ENCODE results near the gene KRT74.

Gene KRT74

DNA sequence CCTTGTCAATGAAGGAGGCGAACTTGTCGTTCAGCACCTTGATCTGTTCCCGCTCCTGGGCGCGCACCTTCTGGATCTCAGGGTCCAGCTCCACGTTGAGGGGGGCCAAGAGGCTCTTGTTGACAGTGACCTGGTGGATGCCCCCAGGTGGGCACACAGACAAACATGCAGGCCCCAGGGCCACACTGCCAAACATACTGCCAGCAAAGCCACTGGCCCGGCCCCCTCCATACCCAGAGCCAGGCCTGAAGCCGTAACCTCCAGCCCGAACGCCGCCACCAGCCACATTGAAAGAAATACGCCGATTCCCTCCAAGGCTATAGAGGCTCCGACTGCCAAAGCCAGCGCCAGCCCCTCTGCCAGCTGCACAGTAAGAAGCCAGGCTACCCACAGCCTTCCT lies 337 bp downstream of the KRT74 start:
- no peak for DNase-seq (ENCODE audit: low read depth)

DNA sequence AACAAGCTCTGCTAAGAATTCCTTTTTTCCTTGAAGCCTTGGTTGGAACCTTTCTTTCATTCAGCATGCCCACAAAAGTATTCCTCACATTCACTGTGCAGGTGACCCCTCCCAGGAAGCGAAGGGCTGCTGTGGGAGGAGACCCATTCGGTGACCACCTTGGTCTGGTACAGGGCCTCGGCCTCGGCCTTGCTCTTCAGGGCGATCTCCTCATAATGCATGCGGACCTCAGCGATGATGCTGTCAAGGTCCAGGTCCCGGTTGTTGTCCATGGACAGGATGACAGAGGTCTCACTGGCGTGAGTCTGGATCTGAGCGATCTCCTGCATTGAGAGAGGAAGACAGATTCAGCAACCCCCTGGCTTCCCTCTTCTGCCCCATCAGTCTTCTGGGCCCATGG lies 3.1 kb downstream of the KRT74 start:
- no peak for DNase-seq (ENCODE audit: low read depth)

DNA sequence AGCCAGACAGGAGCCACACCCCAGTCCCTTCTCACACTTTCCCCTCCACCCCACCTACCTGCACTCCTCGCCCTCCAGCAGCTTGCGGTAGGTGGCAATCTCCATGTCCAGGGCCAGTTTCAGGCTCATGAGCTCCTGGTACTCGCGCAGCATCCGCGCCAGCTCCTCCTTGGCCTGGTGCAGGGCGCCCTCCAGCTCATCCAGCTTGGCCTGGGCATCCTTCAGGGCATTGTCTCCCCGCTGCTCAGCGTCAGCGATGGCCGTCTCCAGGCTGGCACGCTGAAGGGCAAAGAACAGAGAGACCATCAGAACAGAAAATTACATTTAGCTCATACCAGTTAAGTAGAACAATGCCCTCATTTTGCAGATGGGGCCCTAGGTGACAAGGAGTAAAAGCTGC lies 5.5 kb downstream of the KRT74 start:
- no peak for DNase-seq (ENCODE audit: low read depth)

DNA sequence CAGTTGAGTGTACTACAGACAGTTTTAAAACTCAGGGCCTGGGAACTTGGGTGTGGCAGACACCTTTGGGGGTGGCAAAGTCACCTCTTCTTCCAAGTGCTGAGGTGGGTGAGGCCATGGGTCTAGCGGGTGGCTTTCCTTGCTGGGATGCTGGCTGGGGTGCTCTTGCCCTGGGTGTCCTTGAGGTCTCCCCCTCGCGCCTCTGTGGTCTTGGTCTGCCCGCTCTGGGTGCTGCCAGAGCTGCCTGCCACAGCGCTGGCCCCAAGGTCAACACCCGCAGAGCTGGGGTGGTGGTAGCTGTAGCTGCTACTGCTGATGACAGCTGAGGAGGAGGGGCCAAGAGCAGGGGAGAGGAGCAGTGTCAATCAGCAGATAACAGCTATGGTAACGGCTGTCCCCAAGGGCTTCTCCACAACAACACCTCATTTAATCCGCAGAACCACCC lies 6.8 kb downstream of the KRT74 start:
- no peak for DNase-seq (ENCODE audit: low read depth)

DNA sequence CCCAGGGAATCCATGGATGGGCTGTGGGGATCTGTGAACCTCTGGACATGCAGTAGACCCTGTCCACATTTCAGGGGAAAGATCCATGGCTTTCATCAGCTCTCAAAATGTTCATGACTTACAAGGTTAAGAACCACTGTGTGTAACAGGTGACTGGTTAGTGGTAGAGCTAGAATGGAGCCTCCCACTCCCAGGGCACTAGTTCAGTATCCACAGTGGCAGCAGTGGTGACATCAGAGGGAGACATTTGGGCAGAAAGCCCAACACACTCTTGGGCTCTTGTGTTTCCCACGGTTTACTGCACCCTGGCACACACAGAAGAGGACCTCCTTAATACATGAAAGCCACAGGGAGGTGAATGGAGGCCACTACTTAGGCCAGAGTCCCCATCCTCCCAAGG lies 9.1 kb downstream of the KRT74 start:
- no peak for DNase-seq (ENCODE audit: low read depth)

DNA sequence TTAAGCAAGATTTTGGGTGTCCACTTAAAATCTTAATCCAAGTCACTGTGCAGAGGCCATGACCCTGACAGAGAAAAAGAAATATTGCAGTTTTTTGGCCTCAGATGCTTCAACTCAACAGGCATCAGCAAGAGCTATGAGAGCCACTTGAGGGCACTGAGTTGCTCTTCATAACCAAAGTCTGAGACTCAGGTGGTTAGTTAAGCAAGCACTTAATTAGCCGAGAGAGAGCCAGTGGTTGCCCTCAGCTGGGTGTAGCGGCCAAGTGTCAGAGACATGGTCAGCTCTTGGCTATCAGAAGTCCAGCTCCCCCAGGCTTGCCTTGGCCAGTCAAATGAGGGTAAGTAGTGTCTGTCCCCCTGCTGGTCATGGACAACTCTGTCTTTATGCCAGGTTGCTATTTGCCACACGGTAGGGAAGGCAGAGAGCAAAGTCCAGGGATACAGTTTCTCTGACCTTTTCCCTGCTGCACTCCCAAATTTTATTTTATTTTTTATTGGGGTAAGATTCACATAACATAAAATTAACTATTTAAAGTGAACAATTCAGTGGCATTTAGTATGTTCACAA lies 11.7 kb downstream of the KRT74 start:
- no peak for DNase-seq (ENCODE audit: low read depth)

DNA sequence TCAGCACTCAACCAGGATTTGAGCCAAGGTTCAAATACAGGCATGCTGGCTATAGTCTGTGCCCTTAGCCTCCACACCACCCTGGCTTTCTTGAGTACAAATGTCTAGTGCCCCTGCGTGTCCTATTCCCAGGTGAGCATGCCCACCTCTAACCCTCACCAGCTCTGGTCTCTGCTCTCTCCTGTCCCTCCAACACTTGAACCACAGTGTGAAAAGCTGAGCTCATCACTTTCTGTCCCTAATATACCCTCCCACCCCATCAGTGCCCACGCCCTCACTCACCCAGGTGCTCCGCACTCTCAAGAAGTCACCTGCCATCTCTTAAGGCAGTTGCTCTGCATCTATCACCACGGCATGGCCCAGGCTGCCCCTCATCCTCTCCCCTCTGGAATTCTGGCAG lies 13.7 kb downstream of the KRT74 start:
- no peak for DNase-seq (ENCODE audit: low read depth)

DNA sequence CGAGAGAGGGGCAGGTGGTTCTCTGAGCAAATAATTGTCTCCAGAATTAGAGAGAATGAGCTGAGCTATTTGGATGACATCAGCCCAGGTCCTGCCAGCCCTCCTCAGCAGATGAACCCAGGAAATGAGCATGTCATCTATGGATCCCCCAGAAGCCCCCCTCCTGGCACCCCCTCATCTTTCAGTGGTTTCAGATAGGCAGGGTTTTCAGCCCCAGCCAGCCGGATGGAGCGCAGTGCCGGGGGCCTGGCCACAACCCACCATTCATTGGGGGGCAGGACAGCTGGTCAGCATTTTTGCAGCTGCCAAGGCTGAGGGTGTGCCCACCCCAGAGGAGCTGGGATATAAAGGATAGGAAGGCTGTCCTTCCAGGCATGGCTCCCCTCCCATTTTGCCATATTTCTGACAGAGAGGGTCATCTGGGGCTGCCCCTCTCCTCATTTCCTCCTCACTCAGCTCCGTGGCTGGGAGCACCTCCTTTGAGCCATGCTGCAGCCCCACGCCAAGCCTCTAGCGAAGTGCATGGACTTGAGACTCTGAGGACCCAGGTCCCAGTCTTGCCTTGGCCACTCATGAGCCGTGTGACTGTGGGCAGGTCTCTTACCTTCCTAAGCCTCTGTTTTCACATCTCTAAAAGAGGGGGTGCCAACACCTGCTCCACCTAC lies 14.7 kb downstream of the KRT74 start:
- DNase-seq (ENCODE audit: low read depth), result no peak

DNA sequence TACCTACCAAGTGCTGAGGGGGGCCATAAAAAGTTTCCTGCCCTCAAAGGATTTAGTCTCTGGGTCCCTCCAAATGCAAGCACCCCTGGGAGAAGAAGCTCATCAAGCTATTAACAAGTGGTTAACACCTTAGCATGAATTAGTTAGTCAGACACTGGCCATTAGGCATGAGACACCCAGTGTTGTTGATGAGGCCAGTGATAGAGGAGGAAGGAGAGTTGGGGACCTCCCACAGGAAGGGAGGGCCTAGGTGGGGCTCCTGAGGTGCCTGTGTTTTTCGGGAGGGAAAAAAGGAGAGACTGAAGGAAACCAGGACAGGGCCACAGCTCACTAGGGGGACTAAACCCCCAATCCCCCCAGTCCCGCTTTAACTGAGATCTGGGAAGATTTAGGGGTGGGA lies 16.2 kb downstream of the KRT74 start:
- DNase-seq (ENCODE audit: low read depth), result no peak

DNA sequence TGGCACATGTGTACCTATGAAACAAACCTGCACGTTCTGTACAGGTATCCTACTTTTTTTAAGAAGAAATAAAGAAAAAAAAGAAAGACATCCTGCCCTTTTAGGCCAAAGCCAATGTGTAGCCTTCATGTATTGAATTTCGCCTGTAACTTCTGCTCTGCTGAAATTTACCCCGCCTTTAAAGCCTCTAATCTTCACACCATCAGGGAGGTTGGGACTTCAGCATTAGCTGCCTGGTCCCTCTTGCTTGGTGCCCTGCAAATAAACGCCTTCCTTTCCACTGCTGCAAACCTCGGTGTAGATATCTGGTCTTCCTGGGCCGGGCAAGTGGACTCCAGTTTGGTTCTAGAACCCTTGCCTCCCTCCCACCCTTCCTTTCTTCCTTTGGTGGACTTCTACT lies 18.1 kb downstream of the KRT74 start:
- no peak for DNase-seq (ENCODE audit: low read depth)

DNA sequence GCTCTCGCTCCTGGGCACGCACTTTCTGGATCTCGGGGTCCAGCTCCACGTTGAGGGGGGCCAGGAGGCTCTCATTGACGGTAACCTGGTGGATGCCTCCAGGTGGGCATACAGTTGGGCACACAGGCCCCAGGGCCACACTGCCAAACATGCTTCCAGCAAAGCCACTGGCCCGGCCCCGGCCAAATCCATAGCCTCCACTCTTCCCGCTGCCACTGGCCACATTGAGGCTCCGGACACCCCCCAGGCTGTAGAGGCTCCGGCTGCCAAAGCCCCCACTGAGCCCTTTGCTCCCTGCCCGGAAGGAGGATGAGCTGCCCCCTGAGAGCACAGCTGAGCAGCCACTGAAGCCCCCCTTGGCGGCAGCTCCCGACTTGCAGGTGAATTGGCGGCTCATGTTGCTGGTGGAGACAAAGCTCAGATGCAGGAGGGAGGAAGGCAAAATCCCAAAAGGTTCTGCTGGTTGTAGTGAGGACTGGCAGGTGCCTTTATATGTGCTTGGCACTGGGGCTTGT lies 20.9 kb downstream of the KRT74 start, which contains the start of gene KRT71:
KRT71 (minus strand) TSS at position 465 of the 515 bp plus-strand sequence; CDS start at position 397, 68 bp downstream.
- no peak for DNase-seq (ENCODE audit: low read depth)

DNA sequence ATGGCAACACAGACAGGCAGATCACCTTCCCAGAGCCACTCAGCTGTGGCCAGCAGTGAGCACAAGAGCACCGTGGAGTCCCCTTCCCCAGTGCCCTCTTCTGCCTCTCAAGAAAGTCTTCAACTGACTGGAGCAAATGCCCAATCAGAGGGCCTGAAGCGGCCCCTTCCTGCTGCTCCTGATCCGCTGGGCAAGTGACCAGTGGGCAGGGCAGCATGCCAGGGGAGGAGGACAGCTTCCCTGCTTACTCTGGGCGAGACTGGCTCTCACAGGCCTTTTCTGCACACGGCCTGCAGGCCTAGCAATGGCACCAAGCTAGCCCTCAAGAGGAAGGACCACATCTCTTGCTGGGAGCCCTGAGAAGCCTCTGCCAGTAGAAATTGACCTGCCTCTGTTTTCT lies 21.6 kb downstream of the KRT74 start:
- no peak for DNase-seq (ENCODE audit: low read depth)

DNA sequence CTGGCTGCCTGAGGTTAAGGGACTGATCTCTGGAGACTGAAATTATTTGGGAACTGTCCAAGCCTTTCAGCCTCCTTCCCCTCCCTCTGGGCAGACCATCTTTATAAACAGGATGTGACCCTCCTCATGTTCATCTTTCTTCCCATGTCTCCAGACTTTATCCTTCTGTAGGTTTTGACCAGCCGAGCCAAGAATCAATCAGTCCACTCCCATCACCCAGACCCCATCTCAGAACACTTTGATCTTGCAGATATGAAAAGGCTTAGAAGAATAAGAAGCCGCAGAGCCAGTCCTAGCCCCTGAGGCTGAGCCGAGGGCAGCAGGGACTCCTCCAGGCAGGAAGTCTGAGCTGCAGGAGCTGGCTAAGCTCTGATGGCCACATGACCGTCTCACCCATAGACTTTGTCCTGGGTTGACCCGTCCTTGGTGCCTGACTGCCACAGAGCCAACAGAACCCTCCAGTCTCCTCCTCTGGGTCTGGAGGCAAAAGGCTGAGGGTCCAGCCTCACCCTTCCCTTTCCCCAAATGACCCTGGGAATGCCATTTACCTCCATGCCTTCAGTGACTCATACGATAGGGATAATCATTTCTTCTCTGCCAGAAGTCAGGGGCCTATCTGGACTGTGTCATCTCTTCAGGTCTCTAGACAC lies 22.3 kb downstream of the KRT74 start:
- no peak for DNase-seq (ENCODE audit: low read depth)

DNA sequence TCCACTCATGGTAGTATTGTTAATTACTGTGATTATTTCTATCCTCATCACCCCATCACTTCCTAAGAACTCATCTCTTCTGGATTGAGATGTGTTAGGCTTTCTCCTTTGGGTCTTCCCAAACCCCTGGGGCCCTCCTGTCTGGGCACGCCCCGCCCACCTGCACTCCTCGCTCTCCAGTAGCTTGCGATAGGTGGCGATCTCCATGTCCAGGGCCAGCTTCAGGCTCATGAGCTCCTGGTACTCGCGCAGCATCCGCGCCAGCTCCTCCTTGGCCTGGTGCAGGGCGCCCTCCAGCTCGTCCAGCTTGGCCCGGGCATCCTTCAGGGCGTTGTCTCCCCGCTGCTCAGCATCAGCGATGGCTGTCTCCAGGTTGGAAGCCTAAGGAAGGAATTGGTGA lies 27.5 kb downstream of the KRT74 start:
- DNase-seq (ENCODE audit: low read depth), result no peak

DNA sequence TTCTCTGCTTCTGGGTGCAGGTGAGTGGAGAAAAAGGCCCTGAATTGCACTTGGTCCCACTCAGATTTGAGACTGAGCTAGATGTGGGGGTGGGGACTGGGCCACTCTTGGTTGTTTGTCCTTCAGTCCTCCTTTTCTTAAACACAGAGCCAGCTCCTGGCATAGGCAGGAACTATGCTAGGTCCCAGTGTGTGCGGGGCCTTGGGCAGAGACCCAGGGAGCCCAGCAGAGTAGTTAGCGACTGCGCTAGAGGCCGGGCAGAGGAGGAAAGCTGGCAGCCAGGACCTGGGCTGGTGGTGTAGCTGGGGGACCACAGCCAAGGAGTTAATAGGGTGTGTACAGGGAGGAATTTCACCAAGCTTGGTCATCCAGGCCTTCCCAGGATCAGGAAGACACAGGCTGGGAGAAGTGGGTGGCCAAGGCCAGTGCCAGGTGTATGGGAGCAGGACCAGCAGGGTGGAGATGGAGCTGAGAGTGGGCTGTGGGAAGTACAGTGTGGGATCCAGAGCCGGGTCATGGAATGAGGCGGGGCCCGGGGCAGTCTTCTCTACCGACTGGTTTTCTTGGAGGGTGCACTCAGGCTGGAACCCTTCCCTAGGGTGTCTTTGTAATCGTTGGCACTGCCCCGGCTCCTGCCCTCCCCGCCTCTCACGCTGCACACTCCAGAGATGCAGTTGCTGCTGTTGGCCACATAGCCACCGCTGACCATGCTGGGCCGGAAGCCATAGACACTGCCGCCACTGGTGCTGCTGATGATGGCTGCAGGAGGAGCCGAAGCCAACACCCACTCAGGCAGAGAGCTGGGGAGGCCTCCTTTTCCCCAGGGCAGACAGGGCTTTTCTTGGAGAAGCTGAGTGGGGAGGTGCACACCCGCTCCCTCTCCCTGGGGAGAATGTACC lies 29.4 kb downstream of the KRT74 start:
- DNase-seq (ENCODE audit: low read depth), result no peak

DNA sequence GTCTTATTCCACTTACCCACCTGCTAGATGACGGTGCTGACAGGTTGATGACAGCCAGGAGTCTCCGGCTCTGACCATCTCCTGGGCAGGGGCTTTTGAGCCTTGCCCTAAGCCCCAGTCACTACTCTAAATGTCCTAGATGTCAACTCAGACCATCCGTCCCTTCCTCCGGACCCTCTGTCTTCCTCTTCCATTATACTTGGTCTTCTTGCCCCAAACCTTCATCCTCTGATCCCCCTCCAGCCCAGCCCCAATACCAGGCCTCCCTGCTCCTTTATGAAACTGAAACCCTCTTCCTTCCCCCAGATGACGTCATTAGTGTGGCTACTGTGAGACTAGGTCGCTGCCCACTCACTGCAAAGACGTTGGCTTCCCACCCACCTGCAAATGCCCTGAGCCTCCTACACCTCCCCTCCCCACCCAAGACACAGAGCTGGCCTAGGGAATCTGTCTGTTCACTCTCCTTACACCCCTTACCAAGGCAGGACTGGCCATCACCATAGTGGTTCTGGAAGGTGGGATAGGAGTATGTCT lies 30.8 kb downstream of the KRT74 start:
- DNase-seq (ENCODE audit: low read depth), result no peak

DNA sequence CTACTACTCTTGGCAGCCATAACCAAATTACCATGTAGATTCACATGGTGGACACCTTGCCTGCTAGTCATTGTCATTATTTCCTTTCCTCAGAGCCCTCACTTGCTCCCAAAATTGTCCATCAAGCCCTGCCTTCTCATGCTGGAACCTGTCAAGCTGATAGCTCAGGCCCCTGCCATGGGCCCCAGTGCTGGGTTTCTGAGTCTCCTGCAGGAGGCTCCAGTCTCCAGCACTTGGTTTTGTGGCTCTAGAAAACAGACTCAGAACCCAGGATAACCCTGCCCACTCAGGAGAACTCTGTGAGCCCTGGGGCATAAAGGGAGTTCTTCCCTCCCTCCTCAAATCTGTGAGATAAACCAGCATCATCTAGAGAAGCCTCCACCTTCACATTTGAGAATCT lies 31.5 kb downstream of the KRT74 start:
- no peak for DNase-seq (ENCODE audit: low read depth)

DNA sequence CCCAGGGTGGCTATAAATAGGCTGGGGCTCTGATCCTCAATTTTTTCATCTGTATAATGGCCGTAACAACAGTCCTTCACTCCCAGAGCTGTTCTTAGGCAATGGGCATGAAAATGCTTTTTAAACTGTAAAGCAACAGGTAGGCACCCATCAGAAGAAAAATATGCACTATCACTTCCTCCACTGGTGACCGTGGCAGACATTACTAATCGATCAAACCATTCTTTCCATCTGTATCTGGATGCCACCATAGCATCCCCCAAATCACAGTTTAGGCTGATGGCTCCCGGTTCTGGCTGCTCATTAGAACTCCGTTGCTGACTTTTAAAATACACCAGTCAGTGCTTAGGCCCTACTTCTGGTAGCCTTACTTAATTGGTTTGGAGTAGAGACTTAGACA lies 31.9 kb downstream of the KRT74 start:
- no peak for DNase-seq (ENCODE audit: low read depth)

DNA sequence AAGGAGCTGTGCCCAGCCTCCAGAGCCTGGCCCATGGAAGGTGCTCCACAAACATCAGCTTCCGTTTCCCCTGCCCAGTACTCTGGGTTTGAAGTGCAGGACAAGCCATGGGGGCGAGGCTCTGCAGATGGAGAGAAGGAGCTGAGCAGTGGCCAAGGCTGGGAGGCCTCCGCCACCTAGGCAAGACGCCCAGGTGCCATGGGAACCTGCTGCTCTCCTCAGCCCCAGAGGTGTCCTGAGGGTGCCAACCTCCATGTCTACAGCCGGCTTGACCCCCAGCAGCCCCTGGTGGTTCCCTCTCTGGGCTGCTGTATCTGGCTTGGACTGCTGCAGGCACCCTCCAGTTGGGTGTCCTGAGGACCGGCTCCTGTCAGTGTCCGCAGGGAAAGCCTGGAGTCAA lies 33.1 kb downstream of the KRT74 start:
- no peak for DNase-seq (ENCODE audit: low read depth)

DNA sequence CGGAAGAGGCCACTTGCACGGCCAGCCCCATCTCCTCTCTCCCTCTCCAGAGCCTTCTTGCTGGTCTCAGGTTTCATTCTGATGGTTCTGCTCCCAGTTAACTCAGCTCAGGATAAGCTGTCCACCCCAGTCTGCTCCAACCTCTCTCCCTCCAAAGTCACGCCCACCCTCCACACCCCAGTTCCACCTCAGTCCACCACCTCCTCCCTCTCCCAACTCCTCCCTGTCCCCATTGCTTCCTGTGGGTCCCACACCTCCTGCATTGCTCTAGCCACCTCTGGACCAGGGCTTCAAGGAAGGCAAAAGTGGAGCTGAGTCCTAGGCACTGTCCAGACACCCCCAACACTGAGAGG lies 33.8 kb downstream of the KRT74 start:
- DNase-seq (ENCODE audit: low read depth), result no peak

DNA sequence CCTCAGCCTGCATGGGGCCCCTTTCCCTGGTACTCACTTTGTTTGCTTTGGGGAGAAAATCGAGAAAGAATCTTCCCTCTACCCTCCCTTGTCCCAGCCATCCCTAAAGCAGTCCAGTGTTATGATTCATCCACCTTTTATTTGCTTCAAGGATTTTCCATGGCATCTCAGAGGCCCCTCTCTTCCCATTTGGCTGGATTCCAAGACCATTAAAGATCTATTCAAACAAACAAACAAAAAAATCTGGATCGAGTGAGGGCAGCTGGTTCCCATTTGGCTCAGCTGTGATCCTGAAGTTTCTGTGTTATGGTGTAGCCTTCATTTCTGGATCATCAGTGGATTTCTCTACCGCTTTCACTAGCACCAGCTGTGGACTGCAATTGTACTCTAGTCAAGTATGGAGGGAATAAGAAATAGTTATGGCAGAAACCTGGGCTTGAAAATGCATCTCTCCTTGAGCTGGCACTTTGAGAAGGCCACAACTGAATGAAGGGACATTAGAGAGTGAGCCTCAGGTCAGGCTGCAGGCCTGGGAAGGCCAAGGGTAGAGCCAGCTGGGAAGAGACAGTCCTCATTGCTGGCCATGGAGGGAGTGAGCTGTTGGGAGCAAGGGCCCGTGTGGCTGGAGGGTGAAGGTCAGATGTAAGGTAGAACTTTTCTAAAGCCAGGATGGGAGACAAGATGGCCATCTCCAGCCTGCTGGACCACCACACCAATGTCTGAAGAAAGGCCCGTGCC lies 34.4 kb downstream of the KRT74 start:
- DNase-seq (ENCODE audit: low read depth), result no peak

DNA sequence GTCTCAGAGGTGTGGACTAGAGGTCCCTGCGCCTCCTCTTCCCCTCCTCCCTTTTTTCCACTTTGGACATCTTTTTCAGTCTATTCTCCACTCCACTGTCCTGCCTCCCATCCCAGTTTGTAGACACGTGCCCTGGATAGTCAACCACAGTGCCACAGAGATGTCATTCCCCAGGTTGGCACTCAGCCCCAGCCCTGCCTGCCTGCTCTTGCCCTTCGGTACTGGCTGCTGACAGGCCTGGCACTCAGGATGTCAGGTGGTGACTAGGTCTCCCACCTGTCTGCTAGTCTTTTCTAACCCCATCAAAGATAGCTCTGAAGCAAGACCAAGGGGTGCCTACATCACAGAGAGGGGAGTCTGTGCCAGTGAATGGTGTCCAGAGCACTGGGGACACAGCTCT lies 36.5 kb downstream of the KRT74 start:
- DNase-seq (ENCODE audit: low read depth), result no peak
